ENCODE measurements around the gene GALNT2.

DNA sequence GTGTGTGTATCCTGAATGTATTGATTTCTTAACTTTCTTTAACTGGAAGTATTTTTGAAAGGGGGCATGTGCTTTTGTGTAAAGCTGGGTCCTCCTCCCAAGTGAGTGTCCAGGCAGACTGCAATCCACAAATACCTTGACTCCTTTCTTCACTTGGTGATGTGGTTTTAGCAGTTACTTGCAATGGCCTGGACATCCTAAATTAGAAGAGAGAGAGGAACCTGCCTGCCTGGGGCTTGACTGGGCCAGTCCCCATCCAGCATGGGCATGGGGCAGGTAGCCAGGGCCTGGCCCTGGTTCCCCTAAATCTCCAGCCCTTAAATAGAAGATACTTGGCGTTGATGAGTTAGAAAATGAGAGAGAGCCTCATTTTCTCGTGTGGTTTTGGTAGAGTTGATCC, 199.4 kb downstream of the GALNT2 start:
- no peak for TF ChIP-seq POLR2A (IDR thresholded peaks at IDR 0.05)
- TF ChIP-seq, protein P1, sequence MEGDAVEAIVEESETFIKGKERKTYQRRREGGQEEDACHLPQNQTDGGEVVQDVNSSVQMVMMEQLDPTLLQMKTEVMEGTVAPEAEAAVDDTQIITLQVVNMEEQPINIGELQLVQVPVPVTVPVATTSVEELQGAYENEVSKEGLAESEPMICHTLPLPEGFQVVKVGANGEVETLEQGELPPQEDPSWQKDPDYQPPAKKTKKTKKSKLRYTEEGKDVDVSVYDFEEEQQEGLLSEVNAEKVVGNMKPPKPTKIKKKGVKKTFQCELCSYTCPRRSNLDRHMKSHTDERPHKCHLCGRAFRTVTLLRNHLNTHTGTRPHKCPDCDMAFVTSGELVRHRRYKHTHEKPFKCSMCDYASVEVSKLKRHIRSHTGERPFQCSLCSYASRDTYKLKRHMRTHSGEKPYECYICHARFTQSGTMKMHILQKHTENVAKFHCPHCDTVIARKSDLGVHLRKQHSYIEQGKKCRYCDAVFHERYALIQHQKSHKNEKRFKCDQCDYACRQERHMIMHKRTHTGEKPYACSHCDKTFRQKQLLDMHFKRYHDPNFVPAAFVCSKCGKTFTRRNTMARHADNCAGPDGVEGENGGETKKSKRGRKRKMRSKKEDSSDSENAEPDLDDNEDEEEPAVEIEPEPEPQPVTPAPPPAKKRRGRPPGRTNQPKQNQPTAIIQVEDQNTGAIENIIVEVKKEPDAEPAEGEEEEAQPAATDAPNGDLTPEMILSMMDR (IDR thresholded peaks at IDR 0.05), result no peak

Measured in ovary (tissue), 3 donors.